CD4-positive, alpha-beta memory T cell (primary cell): Measurements from ENCODE around the gene CDK7. TPM values are rescaled to one million over a fixed set of nuclear protein-coding genes. Genes with fewer than 3 reads are reported as not detected.
A peak's percentile ranks its signal among the peaks of the same experiment; 100 is the strongest.

Source experiments
- CTCF ChIA-PET: fragments of 350-600 bp; sonication (Branson Sonifier 250); formaldehyde crosslinking; loops from one replicate; lab custom pipeline; 2021; ENCODE audit warnings: inconsistent platforms; ENCODE audit not compliant: partially characterized antibody; lab: Charles Lee
- POLR2A ChIA-PET: fragments of 350-600 bp; sonication (Branson Sonifier 250); formaldehyde crosslinking; loops from one replicate; lab custom pipeline; 2021; ENCODE audit not compliant: partially characterized antibody; lab: Charles Lee
- DNase-seq, 5 donors: peaks; one replicate each; pipeline versions ENCODE4 v3.0.0 to v3.0.0-alpha.2; 2020 to 2022; ENCODE audit warnings: mixed read lengths in 1 of 5
- H3K27ac ChIP-seq: one replicate; pipeline ENCODE4 v1.7.0; 2013; ENCODE audit warnings: low read depth, low read length
- H3K27me3 ChIP-seq: 2 replicates; pipeline ENCODE4 v1.7.0; 2013; ENCODE audit warnings: mild to moderate bottlenecking, low read length, moderate library complexity; ENCODE audit not compliant: insufficient read depth
- H3K36me3 ChIP-seq: 2 replicates; pipeline ENCODE4 v1.7.0; 2013; ENCODE audit warnings: mild to moderate bottlenecking, low read length, moderate library complexity; ENCODE audit not compliant: insufficient read depth
- H3K4me1 ChIP-seq: 2 replicates; pipeline ENCODE4 v1.7.0; 2013; ENCODE audit warnings: mild to moderate bottlenecking, low read length, moderate library complexity; ENCODE audit not compliant: insufficient read depth
- H3K4me3 ChIP-seq, 2 donors: one replicate each; pipeline ENCODE4 v1.7.0; 2013; ENCODE audit warnings: low read length in 2 of 2, mild to moderate bottlenecking in 1 of 2
- H3K9me3 ChIP-seq, 2 donors: one replicate each; pipeline ENCODE4 v1.7.0; 2013; ENCODE audit warnings: low read length in 2 of 2, control low read depth in 1 of 2; ENCODE audit not compliant: control insufficient read depth in 1 of 2
- H3K27ac Mint-ChIP-seq, 7 donors: one replicate each; pipeline ENCODE4 v1.8.0; 2020 to 2021; ENCODE audit warnings: mixed read lengths in 7 of 7, mild to moderate bottlenecking in 6 of 7, inconsistent platforms in 3 of 7, moderate library complexity in 3 of 7
- H3K27me3 Mint-ChIP-seq, 2 donors: one replicate each; pipeline ENCODE4 v1.8.0; 2020 to 2021; ENCODE audit warnings: mixed read lengths in 2 of 2
- H3K36me3 Mint-ChIP-seq, 2 donors: one replicate each; pipeline ENCODE4 v1.8.0; 2020 to 2021; ENCODE audit warnings: mixed read lengths in 2 of 2, inconsistent platforms in 1 of 2, mild to moderate bottlenecking in 1 of 2
- H3K4me1 Mint-ChIP-seq, 4 donors: one replicate each; pipeline ENCODE4 v1.8.0; 2020 to 2021; ENCODE audit warnings: mixed read lengths in 4 of 4, mild to moderate bottlenecking in 1 of 4
- H3K4me3 Mint-ChIP-seq, 8 donors: one replicate each; pipeline ENCODE4 v1.8.0; 2020 to 2021; ENCODE audit warnings: mixed read lengths in 8 of 8, mild to moderate bottlenecking in 7 of 8, moderate library complexity in 6 of 8, inconsistent platforms in 3 of 8
- H3K9me3 Mint-ChIP-seq, 8 donors: one replicate each; pipeline ENCODE4 v1.8.0; 2020 to 2021; ENCODE audit warnings: mixed read lengths in 8 of 8, mild to moderate bottlenecking in 5 of 8, inconsistent platforms in 3 of 8, moderate library complexity in 1 of 8
- intact Hi-C: fragments of 100-400 bp; cut with micrococcal nuclease; formaldehyde crosslinking; loops from one replicate; pipeline ENCODE4 v1.15.1; 2023
- polyA plus RNA-seq, 2 donors: library from polyadenylated mRNA; unstranded; fragments of 300-500 nt; fragmentation: Illumina TruSeq; gene quantifications; one replicate each; pipeline ENCODE4 v1.2.3, GENCODE V29; 2021
- total RNA-seq, 2 experiments: library from RNA; stranded (reverse); gene quantifications; one replicate each; pipeline ENCODE4 v1.2.3, GENCODE V29; 2021

Gene CDK7
- total and polyA plus RNA-seq, 4 experiments from 2014 or later: 16.5 to 34.4 (median 22.6) TPM

DNA sequence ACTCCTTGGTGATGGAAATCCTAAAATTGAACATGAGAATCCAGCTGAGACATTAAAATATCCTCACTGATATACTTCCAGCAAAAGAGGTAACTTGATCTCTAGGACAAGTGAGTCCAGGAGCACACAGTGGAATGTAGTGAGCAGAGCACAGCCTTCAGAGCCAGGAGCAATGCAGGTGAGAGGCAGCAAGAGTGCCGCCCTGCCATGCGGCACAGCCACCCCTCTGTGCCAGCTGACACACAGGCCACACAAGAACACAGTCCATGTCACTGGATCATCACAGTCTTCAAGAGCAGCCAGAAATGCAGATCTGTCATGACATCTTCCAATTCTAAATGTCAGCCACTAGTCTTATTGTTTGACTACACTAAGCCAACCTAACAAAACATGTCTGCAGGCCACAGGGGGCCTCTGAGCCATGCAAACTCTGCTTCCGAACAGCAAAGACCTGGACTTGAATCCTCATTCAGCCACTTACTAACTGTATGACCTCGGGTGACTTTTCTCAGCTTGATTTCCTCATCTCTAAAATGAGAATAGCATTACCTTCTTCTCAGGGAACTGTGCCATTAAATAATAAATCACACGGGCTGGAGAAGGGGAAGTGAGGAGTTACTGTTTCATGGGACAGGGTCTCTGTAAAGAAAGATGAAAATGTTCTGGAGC lies 50.9 kb downstream of the CDK7 start:
- no peak overlapping the region for H3K4me3 Mint-ChIP-seq
- no peaks in the 10 kb centered on the region for H3K27me3 Mint-ChIP-seq
- peak overlapping the region in 2 of 7 donors; percentile 38 to 64 for H3K27ac Mint-ChIP-seq
- Histone ChIP-seq H3K9me3 (no peaks in the 10 kb centered on the region), H3K4me3 (no peak overlapping the region), H3K27ac (no peak overlapping the region), H3K36me3 (no peaks in the 10 kb centered on the region), H3K4me1 (no peaks in the 10 kb centered on the region), H3K27me3 (no peaks in the 10 kb centered on the region)
- peaks cover 13 to 25% of the 10 kb centered on the region in 2 donors for H3K36me3 Mint-ChIP-seq
- H3K9me3 Mint-ChIP-seq: no peaks in the 10 kb centered on the region
- intact Hi-C loops: no loop called here
- DNase-seq: no peak
- no peaks in the 10 kb centered on the region for H3K4me1 Mint-ChIP-seq
- POLR2A ChIA-PET: no interaction called here
- CTCF ChIA-PET: no interaction called here

- Mint-ChIP-seq H3K36me3 (peaks cover 14 to 15% of the 10 kb centered on the region in 2 donors), H3K4me3 (no peak overlapping the region), H3K27ac (no peak overlapping the region), H3K27me3 (no peaks in the 10 kb centered on the region), H3K9me3 (no peaks in the 10 kb centered on the region), H3K4me1 (no peaks in the 10 kb centered on the region)
- intact Hi-C loops: no loop called here
- Histone ChIP-seq H3K4me1 (no peaks in the 10 kb centered on the region), H3K27ac (no peak overlapping the region), H3K36me3 (no peaks in the 10 kb centered on the region), H3K4me3 (no peak overlapping the region), H3K9me3 (no peaks in the 10 kb centered on the region), H3K27me3 (no peaks in the 10 kb centered on the region)
- ChIA-PET CTCF (interaction anchor here (1.4 kb wide), 1 partner anchor 195 kb away, joined by 3 read pairs; the partner anchor contains the start of gene SLC30A5), POLR2A (no interaction called here)
- no peak for DNase-seq
Measured at GRCh38 chr5:69288069-69288468, 53.4 kb downstream of the CDK7 start.

DNA sequence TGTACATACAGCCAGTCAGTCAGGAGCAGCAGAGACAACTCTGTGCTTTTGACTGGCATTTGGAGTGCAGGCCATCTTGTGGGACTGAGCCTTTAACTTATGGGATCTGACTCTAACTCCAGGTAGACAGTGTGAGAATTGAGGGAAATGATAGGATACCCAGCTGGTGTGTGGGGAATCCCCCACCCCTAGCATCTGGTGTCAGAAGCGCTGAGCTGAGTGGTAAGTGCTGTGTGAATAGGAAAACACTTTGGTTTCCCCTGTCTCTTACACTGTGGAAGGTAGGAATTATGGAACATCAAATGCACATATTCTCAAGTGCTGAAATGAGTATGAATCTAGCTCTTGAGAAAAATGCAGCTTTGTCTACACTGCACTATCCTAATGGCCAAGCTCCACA lies 54.0 kb downstream of the CDK7 start:
- intact Hi-C loops: no loop called here
- peak overlapping the region in 2 of 7 donors; percentile 40 to 42 for H3K27ac Mint-ChIP-seq

GRCh38 chr5:69292306-69292705 lies 57.6 kb downstream of the CDK7 start:
- Histone ChIP-seq H3K9me3 (no peaks in the 10 kb centered on the region), H3K36me3 (no peaks in the 10 kb centered on the region), H3K27me3 (no peaks in the 10 kb centered on the region), H3K27ac (no peak overlapping the region), H3K4me3 (no peak overlapping the region), H3K4me1 (no peaks in the 10 kb centered on the region)
- no peaks in the 10 kb centered on the region for H3K9me3 Mint-ChIP-seq
- H3K27me3 Mint-ChIP-seq: no peaks in the 10 kb centered on the region
- H3K4me3 Mint-ChIP-seq: no peak overlapping the region
- no peak overlapping the region for H3K27ac Mint-ChIP-seq
- ChIA-PET CTCF (no interaction called here), POLR2A (no interaction called here)
- H3K4me1 Mint-ChIP-seq: no peaks in the 10 kb centered on the region
- DNase-seq: no peak
- peaks cover 14 to 15% of the 10 kb centered on the region in 2 donors for H3K36me3 Mint-ChIP-seq
- intact Hi-C loops: no loop called here

More for the DNA sequence above, 54.0 kb downstream of the CDK7 start:
- no peaks in the 10 kb centered on the region for H3K4me1 ChIP-seq
- H3K4me3 ChIP-seq: no peak overlapping the region
- Mint-ChIP-seq H3K4me3 (no peak overlapping the region), H3K27me3 (no peaks in the 10 kb centered on the region), H3K4me1 (no peaks in the 10 kb centered on the region), H3K36me3 (peaks cover 14 to 15% of the 10 kb centered on the region in 2 donors), H3K9me3 (no peaks in the 10 kb centered on the region)
- POLR2A ChIA-PET: no interaction called here
- H3K9me3 ChIP-seq: no peaks in the 10 kb centered on the region
- CTCF ChIA-PET: interaction anchor here (1.1 to 1.4 kb wide), 2 partner anchors 9 to 10 kb away, joined by 3 to 5 read pairs; no protein-coding TSS in a partner anchor
- no peaks in the 10 kb centered on the region for H3K27me3 ChIP-seq
- H3K27ac ChIP-seq: no peak overlapping the region
- no peak for DNase-seq
- H3K36me3 ChIP-seq: no peaks in the 10 kb centered on the region

GRCh38 chr5:69293882-69294281 lies 59.2 kb downstream of the CDK7 start:
- Histone ChIP-seq H3K27ac (no peak overlapping the region), H3K4me3 (no peak overlapping the region), H3K9me3 (no peaks in the 10 kb centered on the region), H3K36me3 (no peaks in the 10 kb centered on the region), H3K4me1 (no peaks in the 10 kb centered on the region), H3K27me3 (no peaks in the 10 kb centered on the region)
- no peaks in the 10 kb centered on the region for H3K4me1 Mint-ChIP-seq
- H3K36me3 Mint-ChIP-seq: peaks cover 15 to 18% of the 10 kb centered on the region in 2 donors
- no peak overlapping the region for H3K27ac Mint-ChIP-seq
- no peak overlapping the region for H3K4me3 Mint-ChIP-seq
- H3K27me3 Mint-ChIP-seq: no peaks in the 10 kb centered on the region
- CTCF ChIA-PET: interaction anchor here (0.7 to 1.0 kb wide), 2 partner anchors 9 to 22 kb away, joined by 3 to 5 read pairs; no protein-coding TSS in a partner anchor
- DNase-seq: no peak
- no peaks in the 10 kb centered on the region for H3K9me3 Mint-ChIP-seq
- intact Hi-C loops: no loop called here
- POLR2A ChIA-PET: no interaction called here

DNA sequence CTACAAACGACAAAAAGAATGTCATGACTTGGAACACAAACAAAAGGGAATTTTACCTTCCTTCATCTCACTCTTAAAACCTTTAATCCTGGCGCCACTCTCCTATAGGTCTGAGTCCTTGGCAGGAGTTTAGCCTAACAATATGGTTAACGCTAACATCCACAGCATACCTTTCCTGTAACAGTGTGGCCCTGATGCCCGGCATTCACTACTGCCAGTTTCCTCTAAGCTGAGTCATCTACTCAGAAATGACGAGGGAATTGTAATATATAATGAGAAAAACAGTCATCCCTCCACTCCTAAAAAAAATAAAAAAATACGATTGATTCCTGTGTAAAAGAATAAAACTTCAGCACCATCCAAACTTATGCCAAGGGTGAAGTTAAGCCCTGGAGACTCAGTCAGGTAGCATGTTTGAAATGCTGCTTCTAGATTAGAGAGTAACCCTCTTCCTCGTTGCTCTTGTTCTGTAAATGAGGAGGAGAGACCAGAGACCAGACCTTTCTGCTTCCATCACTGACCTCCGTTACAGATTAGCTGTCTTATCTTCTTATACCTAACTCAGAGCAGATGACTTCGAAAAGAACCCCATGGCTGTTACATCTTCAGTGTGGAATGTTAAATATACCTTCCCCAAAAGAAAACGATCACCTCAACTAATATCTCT lies 60.5 kb downstream of the CDK7 start:
- Mint-ChIP-seq H3K9me3 (no peaks in the 10 kb centered on the region), H3K27me3 (no peaks in the 10 kb centered on the region), H3K36me3 (peaks cover 22 to 27% of the 10 kb centered on the region in 2 donors), H3K4me1 (no peaks in the 10 kb centered on the region), H3K4me3 (no peak overlapping the region), H3K27ac (peak overlapping the region in 1 of 7 donors; percentile 7)
- Histone ChIP-seq H3K9me3 (no peaks in the 10 kb centered on the region), H3K4me1 (no peaks in the 10 kb centered on the region), H3K27me3 (no peaks in the 10 kb centered on the region), H3K27ac (no peak overlapping the region), H3K4me3 (no peak overlapping the region), H3K36me3 (no peaks in the 10 kb centered on the region)
- intact Hi-C loops: no loop called here
- DNase-seq: no peak
- ChIA-PET CTCF (interaction anchor here (1.0 kb wide), 1 partner anchor 23 kb away, joined by 3 read pairs; no protein-coding TSS in a partner anchor), POLR2A (no interaction called here)

DNA sequence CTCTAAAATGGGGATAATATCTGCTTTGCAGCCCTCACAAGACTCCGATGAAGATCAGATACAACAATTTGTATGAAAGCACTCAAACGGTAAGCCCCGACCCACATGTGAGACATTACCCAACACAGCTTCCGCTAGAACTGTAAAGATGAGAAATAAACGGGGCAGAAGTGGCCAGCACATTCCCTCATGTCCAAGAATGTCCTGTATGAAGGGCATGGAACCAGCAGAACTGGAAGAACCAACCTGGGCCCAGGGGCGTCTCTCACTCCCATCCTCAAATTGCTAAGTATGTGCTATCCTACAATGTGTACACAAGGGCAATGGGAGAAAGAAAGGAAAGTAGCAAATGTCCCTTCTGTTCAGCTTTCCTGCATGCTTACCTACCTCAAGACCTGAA lies 64.9 kb downstream of the CDK7 start:
- Mint-ChIP-seq H3K4me1 (no peaks in the 10 kb centered on the region), H3K27ac (no peak overlapping the region), H3K9me3 (no peaks in the 10 kb centered on the region), H3K4me3 (no peak overlapping the region), H3K36me3 (peaks cover 21 to 32% of the 10 kb centered on the region in 2 donors), H3K27me3 (no peaks in the 10 kb centered on the region)
- Histone ChIP-seq H3K4me3 (no peak overlapping the region), H3K9me3 (no peaks in the 10 kb centered on the region), H3K27ac (no peak overlapping the region), H3K4me1 (no peaks in the 10 kb centered on the region), H3K36me3 (no peaks in the 10 kb centered on the region), H3K27me3 (no peaks in the 10 kb centered on the region)
- ChIA-PET CTCF (no interaction called here), POLR2A (no interaction called here)
- DNase-seq: no peak
- intact Hi-C loops: no loop called here
